Measurements from ENCODE around the gene PDE6B. TPM values are rescaled to one million over a fixed set of nuclear protein-coding genes. Genes with fewer than 3 reads are reported as not detected.

PDE6B gene
- polyA plus RNA-seq, 2 of the 4 experiments (the other 2 are of a cell fraction), result not detected

- TF ChIP-seq HOXB13 (CRISPR knock-in tag; IDR thresholded peaks at IDR 0.05; ENCODE audit: low read depth), result no peak
- TF ChIP-seq MAFK (IDR thresholded peaks at IDR 0.05; ENCODE audit: partially characterized antibody), result no peak
- TF ChIP-seq POLR2AphosphoS2 (conservative IDR thresholded peaks at IDR 0.05; ENCODE audit: low read length), result no peak
- no peak for TF ChIP-seq TFCP2L1 (CRISPR knock-in tag; IDR thresholded peaks at IDR 0.05)
Measured at GRCh38 chr4:609400-610050, 15.8 kb upstream of the PDE6B start (continued).

- Histone ChIP-seq H3K4me1 (no peaks in the 10 kb centered on the region), H3K27ac (no peak overlapping the region), H3K4me2 (no peak overlapping the region), H3K9me3 (no peaks in the 10 kb centered on the region; the same call in 2 of the 3 replicates), H3K4me3 (no peak overlapping the region)
- no peak for TF ChIP-seq KDM1A (IDR thresholded peaks at IDR 0.05; ENCODE audit: low read depth)
- no peak for TF ChIP-seq CTCF (IDR thresholded peaks at IDR 0.05)
- no peak for TF ChIP-seq ZC3H11A (IDR thresholded peaks at IDR 0.05)
- no peak for TF ChIP-seq NR3C1 (IDR thresholded peaks at IDR 0.05)
- no peak for TF ChIP-seq JUN (IDR thresholded peaks at IDR 0.05)
- TF ChIP-seq RFX5 (IDR thresholded peaks at IDR 0.05), result no peak
- no peak for TF ChIP-seq MAX (IDR thresholded peaks at IDR 0.05)
- TF ChIP-seq NFE2L2 (conservative IDR thresholded peaks at IDR 0.05; ENCODE audit: low read length), result no peak
- TF ChIP-seq EHMT2 (IDR thresholded peaks at IDR 0.05; ENCODE audit: low read depth), result no peak
- TF ChIP-seq HMGXB4 (CRISPR knock-in tag; IDR thresholded peaks at IDR 0.05; ENCODE audit: borderline replicate concordance), result no peak
- TF ChIP-seq PBX3 (IDR thresholded peaks at IDR 0.05), result no peak
- TF ChIP-seq REST (IDR thresholded peaks at IDR 0.05), result no peak
- TF ChIP-seq CHD4 (IDR thresholded peaks at IDR 0.05; ENCODE audit: borderline replicate concordance), result no peak
- no peak for TF ChIP-seq USF2 (IDR thresholded peaks at IDR 0.05)
- TF ChIP-seq EP300 (IDR thresholded peaks at IDR 0.05), result no peak
- no peak for TF ChIP-seq CBX8 (IDR thresholded peaks at IDR 0.05)
- TF ChIP-seq CBX2 (IDR thresholded peaks at IDR 0.05; ENCODE audit: borderline replicate concordance, low read depth), result no peak
- no peak for TF ChIP-seq NPAS2 (CRISPR knock-in tag; IDR thresholded peaks at IDR 0.05; ENCODE audit: borderline replicate concordance)
- TF ChIP-seq ZFP36 (IDR thresholded peaks at IDR 0.05; ENCODE audit: borderline replicate concordance, partially characterized antibody), result no peak
- CTCF ChIA-PET, result no interaction called here
- peak; percentile 53 to 73; a peak in 5 of 6 replicates for ATAC-seq
- POLR2A ChIA-PET, result interaction anchor here (1.2 kb wide), 1 partner anchor 273 kb away, joined by 3 read pairs; the partner anchor contains the start of gene ZNF141
- DNase-seq (ENCODE audit: low read depth in 1 of 2, low spot score in 1 of 2), result peak; percentile 6 to 26
- no peak for FAIRE-seq
- WGBS (ENCODE audit: missing lambda C conversion rate), result 0% methylated on average over 5 of the region's 10 CpGs
Measured at GRCh38 chr4:610411-611261, 14.7 kb upstream of the PDE6B start.
